GM21390 (cell line): ENCODE measurements around the gene NMU.
A peak's percentile ranks its signal among the peaks of the same experiment; 100 is the strongest.
"Not testable (repeated sequence)": the region's sequence is repeated elsewhere in the genome, so short reads cannot be mapped to it uniquely, and the experiment has no call there.

Experiments
- ATAC-seq: cut with Tn5 transposase; IDR thresholded peaks from one replicate; pipeline ENCODE4 v1.9.1; 2021; ENCODE audit not compliant: unreplicated experiment

NMU gene, protein sequence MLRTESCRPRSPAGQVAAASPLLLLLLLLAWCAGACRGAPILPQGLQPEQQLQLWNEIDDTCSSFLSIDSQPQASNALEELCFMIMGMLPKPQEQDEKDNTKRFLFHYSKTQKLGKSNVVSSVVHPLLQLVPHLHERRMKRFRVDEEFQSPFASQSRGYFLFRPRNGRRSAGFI

DNA sequence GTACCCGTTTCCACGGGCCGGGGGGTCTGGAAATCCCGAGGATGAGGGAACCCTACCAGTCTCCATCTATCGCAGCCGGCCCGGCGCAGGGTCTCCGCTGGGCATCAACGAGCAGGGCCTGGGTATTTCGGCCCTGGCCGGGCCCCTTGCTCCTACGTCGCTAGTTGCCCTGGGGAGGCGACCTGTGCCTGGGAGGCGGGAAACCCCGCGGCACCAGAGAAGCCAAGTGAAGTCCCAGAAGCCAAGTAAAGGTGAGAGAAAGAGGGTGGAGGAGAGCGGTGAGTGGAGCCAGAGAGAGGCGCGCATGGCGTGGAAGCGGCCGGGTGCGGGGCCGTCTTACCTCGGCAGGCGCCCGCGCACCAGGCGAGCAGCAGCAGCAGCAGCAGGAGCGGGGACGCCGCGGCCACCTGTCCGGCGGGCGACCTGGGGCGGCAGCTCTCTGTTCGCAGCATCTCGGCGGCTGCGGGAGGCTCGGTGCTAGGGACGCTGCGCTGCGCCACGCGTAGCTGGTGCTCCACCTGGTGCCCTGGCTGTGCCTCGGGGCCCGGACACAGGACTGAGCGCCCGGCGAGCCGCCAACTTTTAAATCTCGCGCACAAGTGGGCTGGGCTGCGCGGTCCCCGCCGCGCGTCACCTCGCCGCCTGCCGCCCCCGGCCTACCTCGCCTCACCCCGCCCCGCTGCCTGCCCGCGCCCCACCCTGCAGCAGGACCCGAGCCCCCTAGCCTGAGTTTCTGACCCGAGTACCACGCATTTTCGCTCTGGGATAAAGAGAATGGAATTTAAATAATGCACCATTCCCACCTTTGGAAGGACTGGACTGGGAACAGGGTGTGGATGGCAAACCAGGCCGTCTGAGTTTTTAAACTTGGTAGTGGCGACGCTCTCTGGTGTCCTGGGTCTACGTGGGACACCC lies at the start of gene NMU:
Gene NMU (minus strand): TSS at position 558 of the 915 bp plus-strand sequence. CDS start 106 bp downstream, at position 452.
- ATAC-seq, result peak; percentile 71

DNA sequence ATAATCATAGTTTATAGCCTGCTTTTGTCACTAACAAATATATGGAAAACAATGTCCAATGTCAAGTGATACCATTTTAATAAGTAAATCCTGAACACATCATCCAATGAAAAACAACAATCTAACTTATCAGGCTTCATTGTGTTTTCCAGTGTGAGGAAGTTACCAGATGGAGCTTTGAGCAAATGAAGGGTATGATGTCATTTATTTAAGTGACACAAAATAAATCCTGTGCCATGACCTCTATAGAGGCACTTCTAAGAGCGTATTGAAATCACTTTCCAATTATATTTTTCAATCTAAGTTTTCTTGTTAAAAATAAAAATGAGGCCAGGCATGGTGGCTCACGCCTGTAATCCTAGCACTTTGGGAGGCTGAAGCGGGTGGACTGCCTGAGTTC lies 48.2 kb upstream of the NMU start:
- no peak for ATAC-seq

DNA sequence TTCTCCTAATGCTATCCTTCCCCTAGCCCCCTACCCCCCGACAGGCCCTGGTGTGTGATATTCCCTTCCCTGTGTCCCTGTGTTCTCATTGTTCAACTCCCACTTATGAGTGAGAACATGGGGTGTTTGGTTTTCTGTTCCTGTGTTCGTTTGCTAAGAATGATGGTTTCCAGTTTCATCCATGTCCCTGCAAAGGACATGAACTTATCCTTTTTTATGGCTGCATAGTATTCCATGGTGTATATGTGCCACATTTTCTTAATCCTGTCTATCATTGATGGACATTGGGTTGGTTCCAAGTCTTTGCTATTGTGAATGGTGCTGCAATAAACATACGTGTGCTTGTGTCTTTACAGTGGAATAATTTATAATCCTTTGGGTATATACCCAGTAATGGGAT lies 46.7 kb upstream of the NMU start:
- ATAC-seq, result not testable (repeated sequence)

DNA sequence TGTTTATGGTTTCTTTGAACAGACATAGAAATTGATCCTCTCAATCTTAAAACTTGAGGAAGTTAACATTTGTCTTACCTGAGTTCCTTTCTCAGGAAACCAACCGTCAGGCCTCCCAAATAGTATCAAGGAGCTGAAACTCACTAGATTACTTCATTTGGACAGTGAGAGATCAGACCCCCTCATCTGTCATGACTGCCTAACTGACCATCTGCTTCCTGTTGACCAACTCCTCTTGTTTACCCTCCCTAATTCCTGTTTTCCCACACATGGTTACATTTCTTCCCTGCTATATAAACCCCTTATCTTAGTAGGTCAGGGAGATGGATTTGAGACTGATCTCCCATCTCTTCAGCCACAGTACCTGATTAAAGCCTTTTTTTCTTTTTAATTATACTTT lies 46.2 kb upstream of the NMU start:
- no peak for ATAC-seq

DNA sequence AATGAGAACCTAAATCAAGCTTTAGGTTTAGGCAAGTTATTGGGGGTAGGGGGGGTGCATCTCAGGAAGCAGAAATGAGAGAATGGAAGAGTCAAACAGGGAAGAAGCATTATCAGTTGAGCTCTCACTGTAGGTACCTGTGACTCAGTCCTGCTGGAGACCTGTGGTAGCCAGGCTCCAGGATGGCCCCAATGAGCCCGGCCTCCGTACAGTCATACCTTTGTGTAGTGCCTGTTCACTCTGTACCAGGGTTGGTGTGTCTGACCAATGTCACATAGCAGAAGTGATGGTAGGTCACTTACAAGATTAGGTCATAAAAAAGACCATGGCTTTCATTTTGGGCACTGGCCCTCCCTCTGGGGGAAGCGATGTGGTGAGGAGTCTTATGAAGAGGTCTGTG lies 45.3 kb upstream of the NMU start:
- ATAC-seq, result no peak

DNA sequence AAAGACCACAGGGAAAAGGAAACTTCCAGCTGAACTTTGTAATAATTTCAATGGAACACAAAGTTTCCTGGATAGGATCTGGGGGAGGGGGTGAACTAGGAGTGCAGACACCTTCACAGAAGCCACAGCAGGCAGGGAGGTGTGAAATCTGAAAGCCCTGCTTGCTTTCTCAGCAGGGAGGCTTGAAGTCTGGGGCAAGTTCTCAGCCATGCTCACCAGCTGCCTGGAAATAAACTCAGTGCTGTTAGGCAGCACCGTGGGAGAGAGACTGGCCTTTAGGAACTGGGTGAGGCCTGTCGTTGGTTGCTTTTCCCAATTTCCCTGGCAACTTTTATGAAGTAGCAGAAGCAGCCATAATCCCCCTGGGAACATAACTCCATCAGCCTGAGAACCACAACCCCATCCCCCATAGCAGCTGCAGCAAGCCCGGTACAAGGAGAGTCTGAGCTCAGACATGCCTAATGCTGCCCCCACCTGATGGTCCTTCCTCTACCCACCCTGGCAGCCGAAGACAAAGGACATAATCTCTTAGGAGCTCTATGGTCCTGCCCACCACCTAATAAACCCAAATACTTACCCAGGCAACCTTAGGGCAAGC lies 39.2 kb upstream of the NMU start:
- ATAC-seq, result no peak

DNA sequence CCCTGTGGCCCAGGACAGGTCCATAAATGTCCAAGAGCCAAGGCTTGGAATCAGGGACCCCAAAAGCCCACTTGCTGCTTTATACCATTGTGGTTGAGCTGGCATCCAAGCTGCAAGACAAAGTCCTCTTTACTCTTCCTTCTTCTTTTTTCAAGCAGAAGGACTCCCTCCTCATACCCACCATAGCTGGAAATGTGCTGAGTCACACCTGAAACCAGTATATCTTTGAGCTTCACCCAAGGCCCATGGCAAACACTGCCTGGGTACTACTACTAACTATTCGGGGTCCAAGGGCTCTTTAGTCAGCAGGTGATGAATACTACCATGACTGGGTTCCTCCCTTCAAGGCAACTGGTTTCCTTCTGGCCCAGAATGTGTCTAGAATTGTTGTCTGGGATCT lies 37.3 kb upstream of the NMU start:
- no peak for ATAC-seq

DNA sequence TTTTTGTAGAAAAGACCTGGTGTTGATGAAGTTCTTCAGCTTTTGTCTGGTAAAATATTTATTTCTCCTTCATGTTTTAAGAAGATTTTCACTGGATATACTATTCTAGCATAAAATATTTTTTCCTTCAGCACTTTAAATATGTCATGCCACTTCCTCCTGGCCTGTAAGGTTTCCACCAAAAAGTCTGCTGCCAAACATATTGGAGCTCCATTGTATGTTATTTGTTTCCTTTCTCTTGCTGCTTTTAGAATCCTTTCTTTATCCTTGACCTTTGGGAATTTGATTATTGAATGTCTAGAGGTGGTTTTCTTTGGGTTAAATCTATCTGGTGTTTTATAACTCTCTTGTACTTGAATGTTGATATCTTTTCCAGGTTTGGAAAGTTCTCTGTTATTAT lies 35.6 kb upstream of the NMU start:
- ATAC-seq, result no peak

DNA sequence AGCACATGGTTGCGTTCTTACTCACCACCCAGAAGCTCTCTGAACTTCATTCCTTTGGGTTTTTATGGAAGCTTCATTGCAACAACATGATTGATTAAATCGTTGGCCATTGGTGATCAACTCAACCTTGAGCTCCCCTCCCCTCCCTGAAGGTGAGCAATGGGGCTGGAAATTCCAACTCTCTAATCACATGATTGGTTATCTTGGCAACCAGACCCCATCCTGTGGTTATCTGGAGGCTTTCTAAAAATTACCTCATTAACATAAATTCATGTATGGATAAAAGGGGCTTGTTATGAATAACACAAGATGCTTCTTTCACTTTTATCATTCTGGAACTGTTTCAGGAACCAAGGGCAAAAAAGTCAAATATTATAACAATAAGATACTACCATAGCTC lies 34.6 kb upstream of the NMU start:
- ATAC-seq, result no peak

DNA sequence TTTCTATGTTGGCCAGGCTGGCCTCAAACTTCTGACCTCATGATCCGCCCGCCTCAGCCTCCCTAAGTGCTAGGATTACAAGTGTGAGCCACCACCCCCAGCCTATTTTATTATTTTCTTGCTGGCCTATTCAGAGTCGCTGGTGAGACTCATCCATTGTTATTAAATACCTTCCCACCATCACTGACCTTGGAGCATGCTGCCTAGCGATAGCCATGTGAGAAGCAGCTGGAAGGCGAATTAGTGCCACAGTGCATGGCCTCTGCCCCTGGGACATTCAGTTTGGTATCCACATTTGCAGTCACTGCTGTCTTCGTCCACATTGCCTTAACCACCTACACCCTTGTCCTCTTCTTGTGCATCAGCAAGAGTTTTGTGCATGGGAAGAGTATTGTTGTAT lies 32.4 kb upstream of the NMU start:
- ATAC-seq, result no peak

DNA sequence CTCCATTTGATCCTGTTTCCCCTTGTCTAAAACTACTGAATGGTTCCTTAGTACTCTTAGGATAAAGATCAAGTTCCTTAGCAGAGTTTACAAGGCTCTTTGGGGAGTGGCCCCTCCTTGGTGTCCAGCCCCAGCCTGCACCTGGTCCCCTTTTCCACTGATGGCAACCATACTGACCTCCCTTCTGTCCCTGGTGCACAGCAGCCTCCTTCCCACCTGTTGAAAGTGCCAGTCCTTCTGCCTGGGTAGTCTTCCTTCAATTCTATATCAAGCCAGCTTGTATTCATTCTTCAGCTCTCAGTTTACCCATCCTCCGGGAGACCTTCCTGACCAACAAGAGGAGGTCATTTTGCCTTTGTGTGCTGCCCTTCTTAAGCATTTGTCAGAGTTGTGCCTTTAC lies 30.4 kb upstream of the NMU start:
- ATAC-seq, result no peak

DNA sequence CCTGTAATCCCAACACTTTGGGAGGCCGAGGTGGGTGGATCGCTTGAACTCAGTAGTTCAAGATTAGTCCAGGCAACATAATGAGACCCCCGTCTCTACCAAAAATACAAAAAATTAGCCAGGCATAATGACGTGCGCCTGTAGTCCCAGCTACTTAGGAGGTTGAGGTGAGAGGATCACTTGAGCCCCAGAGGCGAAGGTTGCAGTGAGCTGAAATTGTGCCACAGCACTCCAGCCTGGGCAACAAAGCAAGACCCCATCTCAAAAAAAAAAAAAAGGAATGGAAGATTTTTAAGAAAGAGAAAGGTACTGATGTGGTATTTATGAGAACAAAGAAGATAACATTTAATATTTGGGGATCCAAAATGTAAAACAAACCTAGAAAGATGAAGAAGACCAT lies 27.0 kb upstream of the NMU start:
- ATAC-seq, result no peak

DNA sequence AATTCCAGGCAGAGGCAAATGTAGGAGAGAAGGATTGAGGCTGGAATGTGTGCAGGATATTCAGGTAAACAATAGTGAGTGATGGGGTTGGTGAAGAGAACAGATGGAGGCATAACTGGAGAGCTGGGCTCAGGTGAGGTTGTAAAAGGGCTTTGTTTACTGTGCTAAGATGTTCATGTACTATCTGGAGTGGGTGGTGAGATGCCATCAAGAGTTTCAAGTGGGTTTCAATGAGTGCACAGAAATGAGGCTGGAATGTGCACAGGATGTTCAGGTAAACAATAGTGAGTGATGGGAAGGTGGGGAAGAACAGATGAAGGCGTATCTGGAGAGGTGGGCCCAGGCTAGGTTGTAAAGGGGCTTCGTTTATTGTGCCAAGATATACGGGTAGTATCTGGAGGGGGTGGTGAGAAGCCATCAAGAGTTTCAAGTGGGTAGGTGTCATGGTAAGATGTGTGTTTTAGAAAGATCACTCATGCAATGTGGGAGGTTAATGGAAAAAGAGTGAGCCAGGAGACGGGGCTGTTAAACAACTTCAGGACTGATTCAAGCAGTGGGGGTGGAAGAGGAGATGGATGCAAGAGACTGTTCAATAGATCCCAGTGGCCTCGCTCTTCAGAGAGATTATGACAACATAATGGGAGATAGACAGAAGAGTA lies 25.4 kb upstream of the NMU start:
- ATAC-seq, result no peak

DNA sequence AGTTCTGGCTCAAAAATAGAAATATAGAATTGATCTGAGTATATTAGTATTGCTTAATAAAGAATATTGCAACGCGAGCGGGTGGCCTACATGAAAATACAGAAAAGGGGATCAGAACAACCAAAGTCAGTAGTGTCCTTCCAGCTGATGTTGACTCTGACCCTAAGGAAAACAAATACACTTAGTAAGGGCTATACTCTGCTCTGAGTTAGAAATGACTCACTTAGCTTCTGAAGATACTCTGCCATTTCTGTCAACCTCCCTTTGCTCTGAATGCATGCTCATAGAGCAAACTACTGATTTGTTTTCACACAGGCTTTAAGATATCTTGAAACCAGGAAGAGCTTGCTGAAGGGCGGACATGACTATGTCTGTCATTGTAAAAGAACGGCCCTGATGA lies 22.6 kb upstream of the NMU start:
- ATAC-seq, result no peak

DNA sequence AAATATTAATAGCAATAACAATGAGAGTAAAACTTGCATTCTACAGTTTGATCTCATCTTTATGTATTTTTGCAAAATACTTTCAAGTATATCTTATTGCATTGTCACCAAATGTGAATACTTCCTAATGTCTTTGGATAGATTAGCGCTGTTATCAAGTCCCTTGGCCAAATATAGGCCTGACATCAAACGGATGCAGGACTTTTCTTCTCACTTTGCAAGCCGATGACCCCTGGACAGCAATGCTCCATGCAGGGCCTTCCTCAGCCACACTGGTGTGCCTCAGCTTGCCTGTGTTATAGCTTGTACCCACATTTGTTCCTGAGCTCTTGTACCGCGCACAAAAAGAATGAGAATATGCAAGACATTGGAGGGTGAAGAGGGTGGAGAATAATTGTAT lies 18.0 kb upstream of the NMU start:
- no peak for ATAC-seq

DNA sequence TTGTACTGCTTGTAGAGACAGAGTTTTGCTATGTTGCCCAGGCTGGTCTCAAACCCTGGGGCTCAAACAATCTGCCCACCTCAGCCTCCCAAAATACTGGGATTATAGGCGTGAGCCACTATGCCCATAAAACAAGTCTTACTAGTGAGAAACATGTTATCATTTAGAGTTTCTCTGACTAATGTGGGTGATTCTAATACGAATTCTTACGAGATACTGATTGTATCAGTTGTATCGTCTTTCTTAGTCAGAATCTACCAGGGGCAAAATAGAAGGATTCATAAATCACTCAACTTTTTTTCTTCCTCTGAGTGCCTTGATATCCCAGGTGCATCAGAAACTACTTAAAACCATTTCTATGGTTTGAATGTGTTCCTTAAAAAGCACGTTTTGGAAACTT lies 14.4 kb upstream of the NMU start:
- no peak for ATAC-seq

DNA sequence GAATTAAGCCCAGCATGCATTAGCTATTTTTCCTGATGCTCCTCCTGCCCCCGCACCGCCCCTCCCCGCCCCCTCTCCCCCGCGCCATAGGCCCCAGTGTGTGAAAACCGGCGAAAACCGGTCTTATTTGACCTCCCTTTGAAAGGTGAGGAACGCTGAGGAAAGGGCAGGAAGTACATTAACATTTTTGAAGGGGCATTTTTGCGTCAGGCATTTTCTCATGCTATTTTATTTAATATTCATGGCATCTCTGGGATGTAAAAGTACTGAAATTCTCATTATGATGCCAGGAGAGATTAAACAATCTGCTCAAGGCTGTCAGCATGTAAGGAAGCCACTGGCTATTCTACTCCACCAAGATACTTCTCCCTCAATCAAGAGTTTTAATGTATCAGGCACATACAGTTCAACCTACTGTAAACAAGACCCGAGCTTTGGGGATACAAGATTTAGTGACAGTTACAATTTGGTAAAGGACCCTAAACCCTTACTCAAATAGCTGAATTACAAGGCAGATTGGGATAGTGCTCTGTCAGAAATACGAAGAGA lies 1.2 kb upstream of the NMU start:
- ATAC-seq, result no peak

DNA sequence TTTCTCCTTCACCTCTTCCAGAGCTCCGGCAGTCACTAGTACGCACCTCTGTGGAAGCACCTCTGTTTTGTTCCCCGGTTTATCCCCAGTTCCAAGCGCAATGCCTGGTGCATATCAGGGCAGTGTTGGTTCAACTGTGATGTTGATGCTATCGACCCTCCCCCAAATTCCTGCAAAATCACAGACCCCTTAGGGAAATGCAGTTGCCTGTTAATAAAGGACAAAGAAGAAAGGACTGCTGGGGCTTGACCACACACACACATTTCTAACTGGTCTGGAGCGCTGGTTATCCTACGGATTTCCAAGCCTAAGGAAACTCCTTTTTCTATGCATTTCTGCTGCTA lies 530 bp upstream of the NMU start:
- no peak for ATAC-seq

DNA sequence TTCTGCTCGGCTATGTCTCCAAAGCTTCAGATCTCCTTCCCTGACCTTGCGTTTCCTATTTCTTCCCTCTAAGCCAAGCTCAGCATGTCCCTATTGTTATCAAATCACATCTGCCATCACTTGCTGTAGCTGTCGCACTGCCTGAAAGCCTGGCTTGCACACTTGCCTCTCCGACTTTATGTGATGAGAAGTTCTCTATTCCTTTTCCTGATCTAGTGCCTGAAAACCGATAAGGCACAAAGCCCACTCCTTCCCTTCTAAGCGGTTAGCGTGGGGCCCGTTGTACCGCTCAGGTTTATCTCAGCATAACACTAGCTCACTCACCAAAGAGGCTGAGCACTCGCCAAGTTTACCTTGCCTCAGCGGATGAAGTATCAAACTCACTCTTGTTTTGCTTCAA lies 816 bp downstream of the NMU start:
- ATAC-seq, result no peak

DNA sequence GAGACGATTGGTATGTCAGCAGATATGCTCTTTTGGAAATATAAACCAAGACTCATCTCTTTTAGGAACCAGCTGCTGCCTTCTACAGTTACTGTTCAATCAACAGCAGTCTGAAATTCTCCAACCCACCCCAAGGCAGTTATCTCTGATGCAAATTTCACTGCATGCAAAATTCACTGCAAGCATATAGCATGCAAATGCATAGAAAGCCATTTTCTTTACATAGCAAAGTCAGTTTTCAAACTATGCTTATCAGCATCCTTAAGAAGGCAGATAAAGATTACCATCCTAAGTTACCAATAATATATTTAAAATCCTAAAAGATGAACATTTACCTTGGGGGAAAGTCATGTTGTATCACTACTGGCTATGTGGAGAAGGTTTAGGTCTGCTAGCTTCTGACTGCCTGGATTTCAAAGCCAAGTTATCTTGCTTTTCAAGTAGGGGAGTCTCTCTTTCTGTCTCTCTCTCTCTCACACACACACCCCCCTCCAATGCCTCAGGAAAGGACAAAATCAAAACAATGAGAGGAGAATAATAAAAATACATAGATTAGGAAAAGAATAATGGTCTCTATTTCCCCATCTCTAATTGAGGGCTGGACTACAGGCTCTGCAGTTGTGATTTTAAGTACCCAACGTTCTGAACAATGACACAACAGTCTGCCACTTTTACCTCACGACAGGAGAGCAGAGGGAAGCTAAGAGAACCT lies 1.5 kb downstream of the NMU start:
- ATAC-seq, result no peak

DNA sequence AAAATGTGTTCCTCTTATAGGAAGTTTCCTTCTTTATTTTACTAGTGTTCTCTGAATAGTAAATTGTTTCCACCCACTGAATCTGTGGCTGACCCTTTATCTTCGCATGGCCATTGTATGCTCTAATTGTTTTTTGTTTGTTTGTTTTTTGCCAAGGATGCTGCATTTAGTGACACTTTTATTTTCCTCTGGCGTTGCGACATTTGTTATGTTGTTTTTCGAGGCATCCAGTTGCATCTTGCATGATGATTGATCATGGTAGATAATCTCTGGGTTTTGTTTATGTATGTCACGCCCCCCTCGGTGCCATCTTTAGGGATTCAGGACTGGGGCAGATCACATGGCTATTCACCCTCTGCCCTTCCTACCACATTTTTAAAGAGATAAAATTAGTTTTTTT lies 2.2 kb downstream of the NMU start:
- no peak for ATAC-seq
